Skin of body (tissue), 2 donors: ENCODE measurements around the gene CTNNA2. TPM values are rescaled to one million over a fixed set of nuclear protein-coding genes. Genes with fewer than 3 reads are reported as not detected.
"Not testable (repeated sequence)": the region's sequence is repeated elsewhere in the genome, so short reads cannot be mapped to it uniquely, and the experiment has no call there.

Experiments used
- DNase-seq: peaks from one replicate; lab custom pipeline; 2025; lab: John Stamatoyannopoulos, UW
- total RNA-seq: library from RNA; depleted of rRNA; stranded (reverse); fragments of >200 nt; gene quantifications from one replicate; pipeline ENCODE4 v1.2.3, GENCODE V29; 2014

CTNNA2 gene
- total RNA-seq, 1 donor from 2014 or later = 0.49 TPM

GRCh38 chr2:80026040-80026729 is 513.3 kb downstream of the CTNNA2 start:
- DNase-seq = no peak

DNA sequence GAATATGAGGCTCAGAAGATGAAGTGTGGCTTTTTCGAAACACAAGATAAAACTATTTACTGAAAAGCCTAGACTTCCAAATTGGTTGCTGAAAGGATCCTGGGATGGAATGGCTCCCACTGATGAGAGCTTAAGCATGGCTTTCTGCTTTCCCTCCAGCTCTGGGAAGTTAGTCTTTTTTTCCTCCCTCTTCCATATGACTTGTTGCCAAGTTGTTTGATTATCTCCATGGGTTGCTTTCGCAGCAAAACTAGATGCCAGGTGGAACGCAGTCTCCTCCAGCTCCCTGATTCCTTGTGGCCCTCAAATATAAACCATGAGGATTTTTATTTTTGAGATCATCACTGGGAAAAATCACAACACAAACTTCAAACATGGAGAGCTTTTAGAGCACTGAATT is 515.2 kb downstream of the CTNNA2 start:
- no peak for DNase-seq

DNA sequence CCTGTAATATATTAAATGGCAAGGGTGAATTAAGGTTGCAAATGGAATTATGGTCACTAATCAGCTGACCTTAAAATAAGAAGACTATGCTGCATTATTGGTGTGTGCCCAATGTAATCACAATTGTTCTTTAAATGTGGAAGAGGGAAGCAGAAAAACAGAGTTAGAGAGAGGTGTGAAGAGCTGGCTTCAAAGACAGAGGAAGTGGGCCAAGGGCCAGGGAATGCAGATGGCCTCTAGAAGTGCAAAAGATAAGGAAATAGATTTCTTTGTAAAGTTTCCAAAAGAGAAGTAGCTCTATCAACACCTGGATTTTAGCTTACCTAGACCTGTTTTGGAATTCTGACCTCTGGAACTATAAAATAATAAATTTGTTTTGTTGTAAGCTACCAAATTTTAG is 515.7 kb downstream of the CTNNA2 start:
- no peak for DNase-seq

- DNase-seq = no peak
These were observed 517.3 kb downstream of the CTNNA2 start for GRCh38 chr2:80030135-80030534.

- not testable (repeated sequence) for DNase-seq
These were observed 519.8 kb downstream of the CTNNA2 start for GRCh38 chr2:80032684-80033083.

GRCh38 chr2:80035749-80036285 is 523.0 kb downstream of the CTNNA2 start:
- DNase-seq = no peak

DNA sequence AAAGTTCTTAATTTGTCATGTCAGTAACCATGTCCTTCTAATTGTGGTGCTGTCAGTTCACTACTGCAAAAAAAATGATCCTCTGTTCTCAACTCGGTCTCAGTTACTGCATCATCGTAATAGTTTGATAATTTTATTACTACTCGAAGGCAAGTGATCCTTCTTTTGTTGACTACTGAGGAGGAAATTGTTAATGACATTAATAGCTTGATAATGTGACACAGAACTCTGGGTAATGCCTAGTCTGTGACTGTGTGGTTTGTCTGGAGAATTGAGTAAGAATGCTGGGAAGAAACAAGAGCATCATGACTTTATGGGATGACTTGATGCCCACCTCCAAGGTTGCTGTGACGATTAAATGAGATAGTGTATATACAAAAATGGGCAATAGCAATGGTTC is 524.5 kb downstream of the CTNNA2 start:
- no peak for DNase-seq

DNA sequence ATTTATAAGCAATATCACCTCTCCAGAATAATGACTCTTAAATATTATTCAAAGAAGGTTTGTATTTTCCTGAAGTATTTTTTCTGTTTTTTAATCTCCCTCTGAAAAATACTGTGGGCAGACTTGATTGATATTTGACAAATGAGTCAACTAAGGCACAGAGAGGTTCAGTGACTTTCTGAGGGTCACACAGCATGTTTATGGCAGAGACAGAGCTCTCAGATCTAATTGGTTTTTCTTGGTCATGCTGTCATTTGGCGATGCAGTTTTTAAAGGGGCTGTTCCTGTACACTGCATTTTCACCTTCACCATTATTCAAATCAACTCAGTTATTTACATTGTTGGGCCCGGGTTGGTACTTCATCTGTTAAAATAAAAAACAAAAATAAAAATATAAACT is 527.4 kb downstream of the CTNNA2 start:
- DNase-seq = no peak

GRCh38 chr2:80042635-80043034 is 529.8 kb downstream of the CTNNA2 start:
- no peak for DNase-seq

DNA sequence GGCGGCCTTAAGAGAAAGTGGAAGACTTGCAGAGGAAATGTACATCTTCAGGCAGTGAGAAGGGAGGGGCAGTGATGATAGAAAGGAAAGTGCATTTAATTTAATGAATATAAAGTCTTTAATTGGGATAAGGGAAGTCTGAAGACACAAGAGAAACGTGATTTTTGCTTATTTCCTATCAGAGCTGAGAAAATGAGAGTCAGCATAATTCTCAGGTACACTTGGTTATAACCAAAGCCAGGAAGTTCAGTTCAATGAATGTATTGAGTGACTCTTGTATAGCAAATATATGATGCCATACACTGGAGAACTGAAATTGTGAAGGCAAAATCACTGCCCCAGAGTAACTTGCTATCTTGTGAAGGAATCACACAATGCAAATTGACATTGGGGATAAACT is 535.4 kb downstream of the CTNNA2 start:
- DNase-seq = no peak

GRCh38 chr2:80050246-80050645 is 537.4 kb downstream of the CTNNA2 start:
- DNase-seq = no peak

GRCh38 chr2:80053522-80054345 is 540.9 kb downstream of the CTNNA2 start:
- DNase-seq = no peak

- no peak for DNase-seq
These were observed 541.5 kb downstream of the CTNNA2 start for GRCh38 chr2:80054346-80054675.

- DNase-seq = peak; percentile 11
These were observed 545.1 kb downstream of the CTNNA2 start for GRCh38 chr2:80057956-80058355.

DNA sequence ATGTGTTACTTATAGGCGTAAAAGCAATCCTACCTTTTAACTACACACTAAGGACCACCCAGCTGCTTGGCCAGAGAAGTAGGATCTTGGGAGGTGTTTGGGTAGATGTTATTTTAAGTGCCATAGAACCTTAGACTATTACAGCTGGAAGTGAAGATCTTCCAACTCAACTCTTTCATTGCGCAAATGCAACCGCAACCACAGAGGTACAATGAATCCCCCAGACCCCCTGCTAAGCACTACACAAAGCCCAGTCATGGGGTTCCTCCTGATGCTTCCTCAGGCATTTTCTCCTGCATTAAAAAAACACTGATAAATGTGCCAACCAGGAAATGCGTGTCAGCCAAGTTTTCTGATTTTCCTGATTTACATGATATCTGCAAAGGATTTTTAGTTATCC is 545.7 kb downstream of the CTNNA2 start:
- no peak for DNase-seq

GRCh38 chr2:80059447-80059846 is 546.6 kb downstream of the CTNNA2 start:
- no peak for DNase-seq

DNA sequence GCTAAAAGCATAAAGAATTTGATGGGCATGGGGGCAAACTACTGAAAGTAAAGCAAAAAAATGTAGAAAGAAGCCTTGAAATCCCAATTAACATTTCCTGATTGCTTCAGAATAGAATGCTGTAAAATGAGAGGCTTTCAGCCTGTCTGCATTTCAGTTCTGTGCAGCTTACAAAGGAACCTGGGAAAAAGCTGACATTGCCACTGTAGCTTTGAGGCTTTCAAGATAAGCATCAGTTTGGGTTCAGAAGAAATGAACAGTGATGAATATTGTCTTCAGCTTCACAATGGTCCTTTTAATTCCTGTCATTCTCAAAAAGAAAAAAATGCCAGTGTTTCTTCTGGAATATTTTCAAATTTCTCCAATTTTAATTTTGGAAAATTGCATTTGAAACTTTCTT is 549.0 kb downstream of the CTNNA2 start:
- DNase-seq = no peak

- DNase-seq = no peak
These were observed 549.4 kb downstream of the CTNNA2 start for GRCh38 chr2:80062298-80062697.

DNA sequence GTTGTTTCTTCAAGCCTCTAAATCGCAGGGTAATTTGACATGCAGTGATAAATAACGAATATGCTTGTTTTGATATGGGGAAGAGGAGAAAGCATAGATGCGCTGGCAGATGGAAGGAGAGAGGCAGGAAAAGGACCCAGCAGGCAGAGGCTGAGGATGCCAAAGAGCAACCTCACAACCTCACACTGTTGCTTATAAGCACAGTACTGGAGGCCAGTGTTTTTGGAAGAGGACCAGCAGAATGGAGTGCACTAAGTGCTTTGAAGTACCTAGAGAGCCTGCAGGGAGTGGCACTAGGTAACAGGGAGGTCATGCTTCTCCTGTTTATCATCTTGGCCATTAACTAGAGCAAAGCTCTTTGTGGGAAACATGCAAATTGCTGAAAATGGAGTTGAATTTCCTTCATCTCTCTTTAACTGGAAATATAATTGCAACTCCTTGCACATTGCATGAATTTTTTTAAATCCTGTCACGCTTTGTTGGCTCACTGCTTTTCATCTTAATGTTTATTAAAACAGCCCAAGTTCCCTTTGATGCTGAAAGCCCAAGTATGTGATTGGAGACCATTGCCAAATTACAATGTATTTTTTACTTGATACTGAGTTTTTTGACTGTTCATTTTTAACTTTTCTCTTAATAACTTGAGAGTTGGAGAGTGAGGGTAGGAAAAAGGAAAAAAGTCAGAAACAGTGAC is 555.3 kb downstream of the CTNNA2 start:
- no peak for DNase-seq

GRCh38 chr2:80070587-80070986 is 557.7 kb downstream of the CTNNA2 start:
- no peak for DNase-seq

DNA sequence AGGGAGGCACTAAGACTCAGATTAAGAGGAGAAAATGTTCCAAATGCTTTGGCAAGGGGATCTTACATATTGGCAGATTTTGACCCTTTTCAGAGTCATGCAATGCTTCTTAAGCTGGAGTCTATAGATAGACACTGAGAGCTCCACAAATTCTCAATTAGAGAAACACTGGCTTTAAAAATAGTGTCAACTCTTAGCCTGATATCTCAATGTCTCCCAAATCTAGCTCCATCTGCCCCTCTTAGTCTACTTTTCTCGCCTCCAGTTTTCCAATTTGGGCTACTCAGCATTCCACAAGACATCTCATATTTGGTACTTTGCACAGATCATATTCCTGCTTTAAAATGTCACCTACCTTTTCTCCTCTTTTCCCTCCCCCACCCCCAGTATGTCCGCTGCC is 559.1 kb downstream of the CTNNA2 start:
- no peak for DNase-seq

- peak; percentile 26 for DNase-seq
These were observed 560.3 kb downstream of the CTNNA2 start for GRCh38 chr2:80073134-80073561.
